Kidney epithelial cell (primary cell): ENCODE results near the gene ASAH2B. TPM values are rescaled to one million over a fixed set of nuclear protein-coding genes. Genes with fewer than 3 reads are reported as not detected.
A peak's percentile ranks its signal among the peaks of the same experiment; 100 is the strongest.
"Not testable (repeated sequence)": the region's sequence is repeated elsewhere in the genome, so short reads cannot be mapped to it uniquely, and the experiment has no call there.

Experiments
- DNase-seq: peaks from one replicate; pipeline ENCODE4 v3.0.0-alpha.2; 2010; ENCODE audit warnings: low read depth
- H3K27me3 ChIP-seq: 2 replicates; pipeline ENCODE4 v1.6.0; 2011; ENCODE audit warnings: low read length; ENCODE audit not compliant: control insufficient read depth, insufficient read depth
- H3K36me3 ChIP-seq: 2 replicates; pipeline ENCODE4 v1.5.1; 2011; ENCODE audit warnings: low read length; ENCODE audit not compliant: control insufficient read depth, insufficient read depth
- H3K4me3 ChIP-seq: 2 replicates; pipeline ENCODE4 v1.5.1; 2011; ENCODE audit warnings: low read depth, mild to moderate bottlenecking, control low read depth, low read length
- total RNA-seq: library from RNA; depleted of rRNA; stranded (reverse); fragments of >200 nt; gene quantifications from 2 replicates; pipeline ENCODE4 v1.2.3, GENCODE V29; 2015
- TF ChIP-seq, protein P1 (sequence below): IDR thresholded peaks from 2 replicates; pipeline ENCODE4 v1.5.1; 2011; ENCODE audit warnings: mild to moderate bottlenecking, moderate library complexity, low read length, control low read depth, inconsistent platforms; ENCODE audit not compliant: insufficient read depth, poor library complexity, severe bottlenecking

Gene ASAH2B
- 3.8 and 11.2 TPM in 2 replicates for total RNA-seq

DNA sequence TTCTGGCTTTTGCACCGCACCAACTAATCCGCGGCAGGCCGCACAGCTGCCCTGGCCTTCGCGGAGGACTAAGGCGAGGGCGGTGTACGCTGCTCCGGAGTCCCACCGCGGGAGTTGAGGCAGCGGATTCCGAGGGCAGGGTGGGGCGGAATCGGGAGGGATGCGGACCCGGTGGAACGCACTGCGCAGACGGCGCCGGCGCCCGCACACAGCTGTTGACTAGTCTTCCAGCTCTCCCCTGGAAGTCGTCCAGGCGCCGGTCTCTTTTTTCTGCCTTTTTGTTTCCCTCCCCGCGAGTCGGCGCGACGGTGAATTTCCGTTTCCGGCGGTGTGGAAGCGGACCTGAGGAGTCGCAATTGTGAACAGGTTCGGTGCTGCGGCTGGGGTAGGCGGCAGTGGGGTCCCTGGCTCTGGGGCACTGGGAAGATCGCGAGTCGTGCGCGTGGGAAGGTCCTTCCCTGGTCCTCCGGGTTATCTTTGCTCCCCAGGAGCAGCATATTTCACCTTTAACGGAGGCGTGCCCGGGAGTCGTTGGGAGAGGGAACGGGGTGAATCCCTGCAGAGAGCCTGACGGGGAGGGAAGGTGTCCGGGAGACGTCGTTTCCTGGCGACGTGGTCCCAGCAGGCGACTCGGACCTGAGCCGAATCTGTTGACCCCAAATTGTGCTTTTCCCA, at the start of gene ASAH2B:
Gene ASAH2B (plus strand): TSS at position 319 of the 675 bp plus-strand sequence. CDS start 5,195 bp downstream, outside the sequence.
- TF ChIP-seq, protein P1, sequence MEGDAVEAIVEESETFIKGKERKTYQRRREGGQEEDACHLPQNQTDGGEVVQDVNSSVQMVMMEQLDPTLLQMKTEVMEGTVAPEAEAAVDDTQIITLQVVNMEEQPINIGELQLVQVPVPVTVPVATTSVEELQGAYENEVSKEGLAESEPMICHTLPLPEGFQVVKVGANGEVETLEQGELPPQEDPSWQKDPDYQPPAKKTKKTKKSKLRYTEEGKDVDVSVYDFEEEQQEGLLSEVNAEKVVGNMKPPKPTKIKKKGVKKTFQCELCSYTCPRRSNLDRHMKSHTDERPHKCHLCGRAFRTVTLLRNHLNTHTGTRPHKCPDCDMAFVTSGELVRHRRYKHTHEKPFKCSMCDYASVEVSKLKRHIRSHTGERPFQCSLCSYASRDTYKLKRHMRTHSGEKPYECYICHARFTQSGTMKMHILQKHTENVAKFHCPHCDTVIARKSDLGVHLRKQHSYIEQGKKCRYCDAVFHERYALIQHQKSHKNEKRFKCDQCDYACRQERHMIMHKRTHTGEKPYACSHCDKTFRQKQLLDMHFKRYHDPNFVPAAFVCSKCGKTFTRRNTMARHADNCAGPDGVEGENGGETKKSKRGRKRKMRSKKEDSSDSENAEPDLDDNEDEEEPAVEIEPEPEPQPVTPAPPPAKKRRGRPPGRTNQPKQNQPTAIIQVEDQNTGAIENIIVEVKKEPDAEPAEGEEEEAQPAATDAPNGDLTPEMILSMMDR, result no peak
- Histone ChIP-seq H3K4me3 (peak within 1 kb of the TSS; percentile 83), H3K36me3 (no peaks in the 10 kb centered on the region), H3K27me3 (no peaks in the 10 kb centered on the region)
- peak; percentile 10 for DNase-seq

- H3K4me3 ChIP-seq, H3K36me3 ChIP-seq, DNase-seq, H3K27me3 ChIP-seq: not testable (repeated sequence)
Observed at GRCh38 chr10:50697819-50698218, 41.9 kb upstream of the ASAH2B start.

GRCh38 chr10:50701947-50702346, 37.8 kb upstream of the ASAH2B start:
- H3K4me3 ChIP-seq, H3K27me3 ChIP-seq, DNase-seq, H3K36me3 ChIP-seq: not testable (repeated sequence)

DNA sequence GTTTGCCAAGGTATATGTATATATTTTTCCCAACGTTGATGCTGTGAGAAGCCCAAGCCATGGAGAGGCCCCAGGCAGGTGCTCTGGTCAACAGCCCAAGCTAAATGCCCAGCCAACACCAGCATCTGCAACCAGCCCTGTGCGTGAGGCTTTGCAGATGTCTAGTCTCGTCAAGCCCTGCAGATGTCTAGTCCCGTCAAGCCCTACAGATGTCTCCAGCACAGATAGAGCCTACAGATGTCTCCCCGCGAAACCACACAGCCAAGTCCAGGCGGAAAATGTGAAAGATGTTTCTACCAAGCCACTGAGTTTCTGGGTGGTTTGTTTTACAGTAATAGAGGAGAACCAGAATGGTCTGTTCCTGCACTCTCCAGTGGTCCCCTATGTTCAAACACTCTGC, 36.7 kb upstream of the ASAH2B start:
- H3K36me3 ChIP-seq, H3K4me3 ChIP-seq, H3K27me3 ChIP-seq, DNase-seq: not testable (repeated sequence)

- DNase-seq, result peak; percentile 14
- not testable (repeated sequence) for H3K36me3 ChIP-seq, H3K27me3 ChIP-seq, H3K4me3 ChIP-seq
Observed at GRCh38 chr10:50704436-50705079, 35.2 kb upstream of the ASAH2B start.

- H3K4me3 ChIP-seq, H3K36me3 ChIP-seq, H3K27me3 ChIP-seq, DNase-seq: not testable (repeated sequence)
Observed at GRCh38 chr10:50706006-50706405, 33.7 kb upstream of the ASAH2B start.

DNA sequence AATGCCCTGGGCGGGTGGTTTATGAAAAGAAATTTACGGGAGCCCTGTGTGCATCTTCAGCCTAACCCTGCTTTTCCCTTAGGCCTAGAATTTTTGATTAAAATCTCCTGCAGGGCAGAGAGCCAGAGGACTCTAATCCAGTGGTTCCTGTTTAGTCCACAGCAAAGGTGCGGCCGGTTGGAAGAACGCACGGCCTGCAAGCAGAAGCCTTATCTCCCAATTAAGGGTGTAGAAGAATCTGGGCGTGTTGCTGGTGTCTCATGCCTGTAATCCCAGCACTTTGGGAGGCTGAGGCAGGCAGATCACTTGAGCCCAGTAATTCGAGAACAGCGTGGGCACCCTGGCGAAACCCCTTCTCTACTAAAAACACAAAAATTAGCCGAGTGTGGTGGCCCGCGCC, 29.5 kb upstream of the ASAH2B start:
- DNase-seq, H3K27me3 ChIP-seq, H3K36me3 ChIP-seq, H3K4me3 ChIP-seq: not testable (repeated sequence)

GRCh38 chr10:50723812-50724211, 15.9 kb upstream of the ASAH2B start:
- not testable (repeated sequence) for H3K27me3 ChIP-seq, H3K4me3 ChIP-seq, DNase-seq, H3K36me3 ChIP-seq

DNA sequence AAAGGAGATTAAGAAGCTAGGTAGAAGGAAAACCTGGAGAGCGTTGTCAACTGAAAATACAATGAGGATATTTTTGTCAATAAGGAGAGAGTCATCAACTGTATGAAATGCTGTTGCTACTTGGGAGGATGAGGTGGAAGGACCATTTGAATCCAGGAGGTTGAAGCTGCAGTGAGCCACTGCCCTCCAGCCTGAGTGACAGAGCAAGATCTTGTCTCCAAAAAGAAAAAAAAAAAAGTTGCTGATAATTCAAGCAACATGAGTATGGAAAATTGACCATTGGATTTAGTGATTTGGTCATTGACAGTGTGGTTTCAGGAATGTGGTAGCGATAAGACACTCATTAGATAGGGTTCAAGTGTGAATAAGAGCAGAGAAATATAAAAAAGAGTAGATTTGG, 11.6 kb upstream of the ASAH2B start:
- not testable (repeated sequence) for H3K27me3 ChIP-seq, H3K36me3 ChIP-seq, DNase-seq, H3K4me3 ChIP-seq

GRCh38 chr10:50738987-50739617, 634 bp upstream of the ASAH2B start:
- not testable (repeated sequence) for DNase-seq, H3K36me3 ChIP-seq, H3K27me3 ChIP-seq
- H3K4me3 ChIP-seq, result peak overlapping the region; percentile 83
